Effector CD4-positive, alpha-beta T cell (primary cell): ENCODE results near the gene GLRX3.
"Not testable (repeated sequence)": the region's sequence is repeated elsewhere in the genome, so short reads cannot be mapped to it uniquely, and the experiment has no call there.

Experiments
- DNase-seq: peaks from one replicate; pipeline ENCODE4 v3.0.0-alpha.2; 2020
- total RNA-seq: gene quantifications from one replicate; lab custom pipeline; 2026; lab: John Stamatoyannopoulos, UW

Gene GLRX3
- 30.0 reads per million, percentile 56 among the genes with 10 or more reads in this experiment for total RNA-seq

DNA sequence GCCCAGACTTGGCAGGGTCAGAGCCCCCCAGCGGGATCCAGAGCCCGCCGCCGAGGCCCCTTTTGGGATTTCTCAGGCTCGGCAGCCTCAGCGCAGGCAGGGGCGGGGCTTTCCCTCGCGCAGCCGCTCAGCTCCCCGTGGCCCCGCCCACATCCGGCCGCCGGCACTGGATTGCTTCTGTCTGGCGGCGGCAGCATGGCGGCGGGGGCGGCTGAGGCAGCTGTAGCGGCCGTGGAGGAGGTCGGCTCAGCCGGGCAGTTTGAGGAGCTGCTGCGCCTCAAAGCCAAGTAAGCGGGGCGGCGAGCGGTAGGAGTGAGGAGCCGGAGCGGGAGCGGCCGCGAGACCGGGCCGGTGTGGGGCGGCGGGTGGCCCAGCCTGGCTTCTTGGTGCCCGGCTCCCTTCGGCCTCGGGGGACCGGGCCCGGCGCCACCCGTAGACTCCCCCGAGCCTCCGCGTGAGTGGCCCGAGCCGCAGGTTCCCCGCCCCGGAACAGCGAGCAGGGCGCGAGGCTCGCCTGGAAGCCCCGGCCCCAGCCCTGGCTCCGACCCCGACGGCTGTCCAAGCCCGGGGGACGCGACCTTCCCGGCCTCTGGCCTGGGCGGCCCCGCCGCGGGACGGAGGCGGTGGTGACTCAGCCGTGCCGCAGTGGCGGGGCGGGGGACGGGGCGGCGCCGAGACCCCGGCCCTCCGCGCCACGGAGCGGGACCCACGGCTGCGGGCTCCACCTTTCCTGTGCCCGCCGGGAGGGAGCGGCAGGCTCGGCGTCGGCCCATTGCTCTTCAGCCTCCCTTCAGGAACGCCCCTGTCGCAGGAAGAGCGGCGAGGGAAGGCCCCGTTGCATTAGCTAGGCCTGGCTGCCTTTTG lies at the start of gene GLRX3:
TSS of gene GLRX3 (plus strand) at position 166 of the 864 bp plus-strand sequence. CDS start at position 196, 30 bp downstream.
- DNase-seq = peak; percentile 87

DNA sequence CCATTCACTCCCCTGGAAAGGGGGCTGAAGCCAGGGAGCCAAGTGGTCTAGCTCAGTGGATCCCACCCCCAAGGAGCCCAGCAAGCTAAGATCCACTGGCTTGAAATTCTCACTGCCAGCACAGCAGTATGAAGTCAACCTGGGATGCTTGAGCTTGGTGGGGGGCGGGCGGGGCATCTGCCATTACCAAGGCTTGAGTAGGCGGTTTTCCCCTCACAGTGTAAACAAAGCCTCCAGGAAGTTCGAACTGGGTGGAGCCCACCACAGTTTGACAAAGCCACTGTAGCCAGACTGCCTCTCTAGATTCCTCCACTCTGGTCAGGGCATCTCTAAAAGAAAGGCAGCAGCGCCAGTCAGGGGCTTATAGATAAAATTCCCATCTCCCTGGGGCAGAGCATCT lies 45.6 kb upstream of the GLRX3 start:
- DNase-seq = not testable (repeated sequence)

DNA sequence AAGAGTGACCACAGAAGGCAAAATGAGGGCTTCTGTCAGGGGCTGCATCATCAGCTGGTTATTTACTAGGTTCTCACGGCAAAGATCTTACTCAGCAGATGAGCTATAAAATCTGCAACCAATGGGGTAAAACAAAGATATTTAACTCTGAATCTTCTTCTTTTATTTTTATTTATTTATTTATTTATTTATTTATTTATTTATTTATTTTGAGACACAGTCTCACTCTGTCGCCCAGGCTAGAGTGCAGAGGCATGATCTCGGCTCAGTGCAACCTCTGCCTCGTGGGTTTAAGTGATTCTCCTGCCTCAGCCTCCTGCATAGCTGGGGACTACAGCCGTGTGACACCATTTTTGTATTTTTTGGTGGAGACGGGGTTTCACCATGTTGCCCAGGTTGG lies 36.8 kb upstream of the GLRX3 start:
- DNase-seq = no peak

DNA sequence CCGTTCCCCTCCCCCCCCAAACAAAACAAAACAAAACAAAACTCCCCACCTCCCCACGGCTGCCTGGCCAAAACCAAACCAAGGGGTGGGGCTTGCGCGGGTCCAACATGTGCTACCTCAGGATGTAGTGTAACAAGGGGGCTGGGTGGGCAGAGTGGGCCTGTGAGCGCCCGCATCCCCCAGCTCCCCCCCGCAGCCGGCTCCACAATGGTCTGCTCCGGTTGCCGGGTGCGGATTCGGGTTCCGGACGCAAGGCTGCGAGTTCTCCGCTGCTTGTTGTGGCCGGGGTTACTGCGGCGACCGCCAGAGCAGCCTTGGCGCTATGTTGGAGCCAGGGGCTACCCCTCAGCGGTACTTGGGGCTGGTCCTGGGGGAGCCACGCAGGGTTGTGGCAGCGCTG lies 30.5 kb upstream of the GLRX3 start:
- DNase-seq = no peak

DNA sequence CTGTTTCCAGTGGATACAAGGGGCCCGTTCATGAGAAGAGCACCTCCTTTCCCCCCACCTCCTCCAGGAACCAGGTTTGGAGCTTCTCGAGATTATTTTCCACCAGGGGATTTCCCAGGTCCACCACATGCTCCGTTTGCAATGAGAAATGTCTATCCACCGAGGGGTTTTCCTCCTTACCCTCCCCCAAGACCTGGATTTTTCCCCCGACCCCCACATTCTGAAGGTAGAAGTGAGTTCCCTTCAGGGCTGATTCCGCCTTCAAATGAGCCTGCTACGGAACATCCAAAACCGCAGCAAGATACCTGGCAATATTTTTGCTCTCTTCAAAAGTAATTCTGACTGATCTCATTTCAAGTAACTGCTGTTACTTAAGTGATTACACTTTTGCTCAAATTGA lies 28.0 kb upstream of the GLRX3 start:
- DNase-seq = not testable (repeated sequence)

DNA sequence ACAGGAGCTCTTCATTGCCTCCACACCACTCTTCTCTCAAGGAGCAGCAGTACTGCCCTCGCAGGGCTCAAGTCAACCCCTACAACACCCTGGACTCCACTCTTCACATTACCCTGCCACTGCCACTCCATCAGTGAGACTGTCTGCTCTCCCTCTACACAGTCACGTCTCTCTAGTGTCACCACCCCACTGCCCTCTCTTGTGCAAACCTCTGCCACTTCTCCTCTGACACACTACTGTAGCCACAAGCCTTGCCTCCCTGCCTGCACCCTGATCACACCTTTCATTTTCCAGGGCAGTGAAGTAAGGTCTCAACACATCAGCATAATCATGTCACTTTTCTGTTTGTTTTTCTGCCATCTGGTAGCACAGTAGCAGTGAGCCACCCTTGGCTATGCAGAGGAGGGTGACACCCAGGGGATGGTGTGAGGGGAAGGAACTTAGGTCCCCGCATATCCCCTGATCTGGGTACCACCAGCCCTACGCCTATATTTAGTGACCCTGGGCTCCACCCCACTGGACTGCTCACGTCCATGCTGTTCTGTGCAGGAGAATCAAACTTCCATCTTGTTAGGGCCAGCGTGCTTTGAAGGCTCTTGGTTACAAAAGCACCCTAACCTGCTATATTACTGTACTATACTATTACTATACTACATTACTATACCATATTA lies 27.1 kb upstream of the GLRX3 start:
- no peak for DNase-seq

DNA sequence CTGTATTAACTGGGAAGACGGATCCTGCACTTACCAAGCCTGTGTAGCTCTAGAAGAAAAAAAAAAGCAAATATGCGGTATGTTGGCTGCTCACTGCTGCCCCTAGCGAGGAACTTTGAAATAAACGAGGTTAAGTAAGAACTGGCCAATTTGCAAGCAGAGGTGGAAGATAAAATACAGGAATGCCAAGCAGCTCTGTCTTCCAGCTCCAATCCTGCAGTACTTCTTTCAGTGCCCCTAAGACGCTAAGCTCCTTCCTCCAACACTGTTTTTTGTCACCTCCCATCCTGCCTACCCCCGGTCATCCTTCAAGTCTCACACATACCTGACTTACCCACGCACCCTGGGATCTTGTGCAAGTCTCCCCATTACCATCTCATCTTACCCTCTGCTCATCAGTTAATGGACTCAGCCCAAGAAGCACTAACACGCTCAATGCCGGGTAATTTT lies 26.4 kb upstream of the GLRX3 start:
- peak; percentile 70 for DNase-seq

DNA sequence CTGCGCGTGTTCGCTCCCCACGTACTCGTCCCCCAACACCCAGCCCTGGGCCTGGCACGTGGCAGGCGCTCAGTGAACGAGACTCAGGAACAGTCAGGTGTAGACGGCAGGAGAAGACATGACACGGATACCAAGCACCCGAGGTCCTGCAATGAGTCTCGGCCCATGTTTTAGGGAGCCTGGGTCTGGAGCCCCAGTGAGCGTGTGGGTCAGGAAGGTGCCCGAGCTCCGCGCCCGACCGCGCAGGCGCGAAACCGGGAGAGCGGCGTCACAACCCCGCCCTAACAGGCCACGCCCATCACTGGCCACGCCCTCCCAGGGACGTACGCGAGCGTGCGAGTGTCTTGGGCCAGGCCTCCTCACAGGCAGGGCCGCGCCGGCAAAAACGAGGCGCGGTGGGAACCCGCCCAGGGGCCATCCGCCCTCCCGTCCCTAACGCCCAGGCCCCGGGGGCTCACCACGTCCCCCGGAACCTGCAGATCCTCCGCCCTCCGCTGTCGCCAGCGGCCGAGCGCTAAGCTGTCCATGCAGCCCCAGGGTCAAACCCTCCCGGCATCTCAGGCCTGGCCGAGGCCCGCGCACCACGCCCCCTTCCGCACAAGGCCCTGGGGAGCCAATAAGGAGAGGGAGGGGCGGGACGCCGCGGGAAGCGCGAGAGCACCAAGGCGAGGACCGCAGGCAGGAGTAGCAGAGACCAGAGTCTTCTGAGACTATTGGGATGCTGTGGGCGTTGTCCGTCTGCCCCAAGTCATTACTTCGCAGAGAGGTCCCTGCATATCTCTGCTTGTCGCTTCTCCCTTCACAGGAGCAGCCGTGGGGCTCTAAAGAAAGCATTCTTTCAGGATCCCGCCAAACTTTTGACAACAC lies 25.7 kb upstream of the GLRX3 start, which contains the start of gene C10orf143:
TSS of gene C10orf143 (minus strand) at position 585 of the 867 bp plus-strand sequence. CDS start at position 527, 58 bp downstream.
- DNase-seq = peak; percentile 97

DNA sequence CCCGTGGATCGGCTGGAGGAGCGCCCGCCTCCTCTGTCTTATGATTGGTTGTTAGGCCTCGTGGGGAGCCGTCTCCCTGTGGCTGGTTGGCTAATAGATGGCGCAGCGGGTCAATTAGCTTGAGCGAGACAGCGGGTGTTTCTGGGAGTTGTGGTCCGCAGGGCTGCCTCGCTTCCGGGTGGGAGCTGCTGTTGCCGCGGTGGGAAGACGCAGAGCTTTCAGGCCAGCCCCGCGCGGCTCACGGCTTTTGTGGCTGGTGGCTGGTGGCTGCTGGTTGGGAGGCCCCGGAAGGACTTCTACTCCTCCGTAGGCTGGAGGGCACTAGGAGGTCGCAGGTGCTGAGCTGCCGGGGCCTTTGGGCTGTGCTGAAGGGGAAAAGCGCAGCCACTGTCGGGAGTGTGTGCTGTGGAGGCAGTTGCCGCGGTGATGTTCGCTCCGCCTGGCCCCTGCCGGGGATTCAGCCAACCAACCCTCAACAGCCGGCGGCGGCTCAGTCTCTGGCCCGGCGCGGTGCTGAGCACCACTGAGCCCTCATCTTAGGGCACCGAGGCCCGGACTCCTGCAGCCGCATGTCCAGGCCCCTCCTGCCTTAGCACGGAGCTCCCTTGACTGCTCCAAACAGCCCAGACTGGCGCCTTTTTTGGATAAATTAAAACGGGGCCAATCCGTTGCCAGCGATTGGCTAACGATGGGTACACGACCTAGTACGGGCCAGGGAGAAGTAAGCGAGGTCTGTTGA lies 24.9 kb upstream of the GLRX3 start:
- DNase-seq = peak; percentile 94

DNA sequence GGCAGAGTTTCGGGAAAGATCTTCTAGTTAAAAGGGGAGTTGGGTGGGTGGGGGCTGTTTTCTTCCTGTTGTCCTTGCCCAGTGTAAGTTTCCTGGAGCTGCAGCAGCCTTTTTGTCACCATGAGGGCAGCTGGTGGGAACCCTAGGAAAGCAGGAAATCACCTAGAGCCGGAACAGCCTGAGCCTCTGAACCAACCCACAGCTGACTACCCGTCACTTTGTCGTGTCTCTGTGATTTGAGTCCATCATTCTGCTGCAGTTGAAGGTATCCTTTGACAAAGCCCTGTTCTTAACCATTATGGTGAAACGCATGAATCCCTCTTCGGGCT lies 24.4 kb upstream of the GLRX3 start:
- DNase-seq = no peak

DNA sequence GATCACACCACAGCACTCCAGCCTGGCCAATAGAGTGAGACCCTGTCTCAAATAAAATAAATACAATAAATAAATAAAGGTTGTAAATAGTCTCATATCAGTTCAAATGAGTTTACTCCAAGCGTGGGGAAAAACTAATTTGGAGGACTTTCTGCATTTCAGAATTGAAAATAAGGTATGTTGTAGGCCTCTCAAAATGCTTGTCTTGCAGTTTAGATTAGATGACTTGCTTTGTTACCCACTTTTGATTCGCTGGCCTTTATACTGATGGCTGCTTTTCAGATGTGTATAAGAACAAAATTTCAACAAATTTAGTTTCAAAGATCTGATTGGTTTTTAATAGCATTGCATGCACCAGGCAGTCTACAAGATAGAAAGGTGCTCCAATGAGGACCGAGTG lies 23.4 kb upstream of the GLRX3 start:
- DNase-seq = no peak

DNA sequence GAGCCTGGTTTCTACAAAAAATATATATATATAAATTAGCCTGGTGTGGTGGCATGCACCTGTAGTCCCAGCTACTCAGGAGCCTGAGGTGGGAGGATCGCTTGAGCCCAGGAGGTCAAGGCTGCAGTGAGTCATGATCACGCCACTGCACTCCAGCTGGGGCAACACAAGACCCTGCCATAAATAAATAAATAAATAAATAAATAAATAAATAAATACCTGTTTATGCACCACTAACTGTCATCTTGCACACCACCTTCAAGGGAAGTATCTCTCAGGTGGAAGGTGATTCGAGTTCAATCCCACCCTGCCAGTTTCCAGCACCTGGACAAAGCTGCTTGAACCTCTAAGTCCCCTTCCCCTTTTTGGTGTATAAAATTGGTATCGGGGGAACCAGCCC lies 19.2 kb upstream of the GLRX3 start:
- DNase-seq = not testable (repeated sequence)

DNA sequence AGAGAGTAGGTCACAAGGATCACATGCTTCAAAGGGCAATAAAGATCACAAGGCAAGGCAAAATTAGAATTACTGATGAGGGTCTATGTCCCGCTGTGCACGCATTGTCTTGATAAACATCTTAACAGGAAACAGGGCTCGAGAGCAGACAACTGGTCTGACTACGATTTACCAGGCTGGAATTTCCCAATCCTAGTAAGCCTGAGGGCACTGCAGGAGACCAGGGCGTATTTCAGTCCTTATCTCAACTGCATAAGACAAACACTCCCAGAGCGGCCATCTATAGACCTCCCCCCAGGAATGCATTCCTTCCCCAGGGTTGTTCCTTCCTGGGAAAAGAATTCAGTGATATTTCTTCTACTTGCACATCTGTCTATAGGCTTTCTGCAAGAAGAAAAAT lies 18.7 kb upstream of the GLRX3 start:
- DNase-seq = not testable (repeated sequence)

DNA sequence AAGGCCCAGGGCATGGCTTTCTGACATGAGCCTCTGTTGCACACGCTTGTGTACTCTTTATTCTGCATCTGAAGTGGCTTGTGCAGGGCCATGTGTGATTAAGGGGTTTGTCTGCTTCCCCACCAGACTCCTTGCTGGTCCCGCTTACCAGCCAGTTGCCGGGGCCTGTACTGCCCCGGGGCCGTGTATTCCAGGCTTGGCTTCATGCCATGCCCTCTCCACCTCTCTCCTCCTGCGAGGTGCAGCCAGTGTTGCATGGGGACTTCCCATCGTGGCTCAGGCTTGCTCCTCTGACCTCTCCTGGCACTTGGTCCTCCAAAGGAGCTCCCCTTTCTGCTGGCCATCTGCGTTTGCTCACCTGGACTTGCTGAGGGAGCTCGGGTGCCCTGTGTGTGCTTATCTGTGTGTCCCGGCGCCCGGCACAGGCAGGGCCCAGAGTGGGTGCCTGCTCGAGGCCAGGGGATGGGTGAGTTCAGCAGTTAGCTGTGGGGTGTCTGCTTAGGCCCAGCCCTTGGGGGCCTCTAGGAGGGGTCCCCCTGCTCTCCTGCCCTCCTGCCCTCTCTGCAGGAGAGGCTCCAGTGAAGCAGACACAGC lies 14.6 kb upstream of the GLRX3 start:
- DNase-seq = no peak

DNA sequence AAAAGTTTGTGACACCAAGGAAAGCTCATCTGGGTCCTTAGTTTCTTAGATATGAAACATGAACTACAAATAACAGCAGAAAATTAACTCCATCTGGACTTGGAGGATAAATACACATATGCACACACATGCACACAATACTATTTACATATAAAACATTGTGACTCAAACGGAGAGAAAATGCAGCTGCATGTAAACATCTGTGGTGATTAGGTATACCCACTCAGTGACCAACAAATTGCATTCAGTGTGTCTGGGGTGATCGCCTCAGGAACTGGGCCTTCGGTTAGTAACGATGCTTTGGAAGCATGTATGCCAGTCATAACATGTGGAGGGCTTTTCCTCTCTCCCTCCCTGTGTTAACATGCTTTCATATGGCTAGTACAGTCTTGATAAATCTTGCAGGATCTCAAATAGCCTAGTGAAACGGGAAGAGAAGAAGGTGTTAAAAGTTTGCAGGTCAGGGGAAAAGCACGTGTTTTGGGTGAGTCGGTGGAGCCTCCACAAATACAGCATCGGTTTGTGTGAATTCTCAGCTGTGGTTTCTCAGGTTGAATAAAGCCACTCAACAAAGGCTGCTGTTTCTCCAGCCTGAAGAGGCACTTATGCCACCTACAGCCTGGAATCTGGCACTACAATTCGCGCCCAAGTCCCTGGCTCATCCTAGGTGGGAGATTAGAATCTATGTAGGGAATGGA lies 8.7 kb upstream of the GLRX3 start:
- peak; percentile 48 for DNase-seq

DNA sequence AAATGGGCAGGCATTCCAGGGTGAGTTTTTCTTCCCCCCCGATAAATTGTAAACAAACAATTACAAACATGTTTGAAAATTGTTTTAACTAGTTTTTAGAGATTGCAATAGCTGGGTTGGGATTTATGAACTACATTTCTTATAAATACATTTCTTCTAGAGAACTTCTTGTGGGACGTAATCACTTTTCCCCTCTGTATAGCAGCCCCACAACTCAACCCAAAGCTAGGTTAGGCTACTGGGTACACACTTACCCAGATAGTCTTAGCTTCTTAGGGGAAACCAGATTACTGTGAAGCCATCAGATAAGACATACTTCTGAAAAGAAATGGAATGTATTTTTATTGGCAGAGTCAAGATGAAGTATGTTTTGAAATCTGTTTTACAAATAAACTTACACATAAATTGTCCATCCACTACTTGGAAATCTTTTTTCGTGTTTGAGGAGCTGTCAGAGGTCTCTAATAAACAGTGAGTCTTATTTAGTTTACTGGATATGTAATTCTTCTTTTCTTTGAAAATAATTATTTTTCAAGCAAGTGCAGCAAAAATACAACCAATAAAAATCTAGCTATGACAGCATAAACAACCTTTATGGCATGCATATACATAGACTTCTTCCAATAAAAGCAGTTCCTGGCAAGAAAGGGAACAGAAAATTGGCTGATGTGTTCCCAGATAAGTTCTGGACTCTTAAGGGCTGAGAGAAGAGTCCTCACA lies 8.0 kb upstream of the GLRX3 start:
- DNase-seq = no peak

DNA sequence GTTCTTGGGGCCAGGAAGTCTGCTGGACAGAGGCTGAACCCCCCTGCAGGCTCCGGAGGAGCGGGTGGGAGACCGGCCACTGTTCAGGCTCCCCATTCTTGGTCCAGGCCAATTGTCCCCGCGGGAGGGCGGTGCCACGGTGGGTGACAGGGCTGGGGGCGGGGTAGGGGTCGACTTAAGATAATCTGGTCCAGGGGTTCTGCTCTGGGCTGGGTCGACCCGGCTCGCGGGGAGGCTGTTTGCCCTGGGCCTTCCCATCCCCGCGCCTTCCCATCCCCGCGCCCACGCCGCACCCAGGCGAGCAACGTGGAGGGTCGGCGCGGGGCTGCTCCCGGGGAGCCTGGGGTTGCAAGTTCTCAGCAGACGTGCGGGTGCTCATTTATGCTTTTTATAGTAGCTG lies 7.3 kb upstream of the GLRX3 start:
- no peak for DNase-seq

DNA sequence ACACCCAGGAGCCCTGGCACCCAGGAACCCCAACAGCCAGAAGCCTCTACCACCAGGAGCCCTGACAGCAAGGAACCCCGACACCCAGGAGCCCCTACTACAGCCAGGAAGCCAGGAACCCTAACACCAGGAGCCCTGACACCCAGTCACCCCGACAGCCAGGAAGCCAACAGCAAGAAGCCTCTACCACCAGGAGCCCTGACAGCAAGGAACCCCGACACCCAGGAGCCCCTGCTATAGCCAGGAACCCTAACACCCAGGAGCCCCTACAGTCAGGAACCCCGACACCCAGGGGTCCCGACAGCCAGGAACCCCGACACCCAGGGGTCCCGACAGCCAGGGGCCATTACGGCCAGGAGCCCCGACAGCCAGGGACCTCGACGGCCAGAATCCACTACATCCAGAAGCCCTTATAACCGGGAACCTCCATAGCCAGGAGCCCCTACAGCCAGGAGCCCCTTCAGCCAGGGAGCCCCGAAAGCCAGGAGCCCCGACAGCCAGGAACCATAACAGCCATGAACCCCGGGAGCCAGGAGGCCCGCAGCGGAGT lies 440 bp upstream of the GLRX3 start:
- no peak for DNase-seq

DNA sequence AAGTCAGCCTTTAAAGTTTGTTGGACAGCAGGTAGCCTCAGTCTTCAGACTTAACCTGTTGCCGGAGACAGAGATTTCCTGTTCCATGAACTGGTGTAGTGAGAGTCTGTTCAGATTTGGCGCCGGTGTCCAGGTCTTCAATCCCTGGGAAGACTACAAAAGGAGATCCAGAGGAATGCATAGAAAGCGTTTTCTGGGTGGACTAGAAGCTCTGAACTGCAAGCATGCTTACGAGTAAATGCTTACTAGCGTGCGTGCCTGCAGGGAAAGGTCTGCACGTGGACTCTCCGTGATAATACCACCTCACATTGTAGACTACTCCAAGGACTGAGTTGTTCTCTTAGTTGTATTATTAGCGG lies 878 bp downstream of the GLRX3 start:
- no peak for DNase-seq
